ENCODE measurements around the gene PEX7.
A peak's percentile ranks its signal among the peaks of the same experiment; 100 is the strongest.
"Not testable (repeated sequence)": the region's sequence is repeated elsewhere in the genome, so short reads cannot be mapped to it uniquely, and the experiment has no call there.

The PEX7 gene

DNA sequence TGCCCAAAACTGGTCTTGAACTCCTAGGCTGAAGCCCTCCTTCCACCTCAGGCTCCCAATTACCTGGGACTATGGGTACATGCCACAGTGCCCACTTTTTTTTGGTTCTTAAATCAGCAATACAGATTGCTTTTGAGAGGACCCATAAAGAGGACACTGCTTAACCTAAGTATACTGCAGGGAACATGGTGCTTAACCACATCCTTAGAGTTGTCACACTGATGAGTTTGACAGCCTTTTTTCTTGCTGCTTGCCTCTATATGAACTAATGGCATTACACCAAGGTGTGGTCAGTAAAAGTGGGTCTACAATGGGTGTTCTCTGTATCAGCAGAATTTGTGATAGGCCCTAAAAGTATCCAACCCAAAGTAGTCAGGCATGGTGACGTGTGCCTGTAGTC, 92.6 kb downstream of the PEX7 start:
- DNase-seq: no peak

DNA sequence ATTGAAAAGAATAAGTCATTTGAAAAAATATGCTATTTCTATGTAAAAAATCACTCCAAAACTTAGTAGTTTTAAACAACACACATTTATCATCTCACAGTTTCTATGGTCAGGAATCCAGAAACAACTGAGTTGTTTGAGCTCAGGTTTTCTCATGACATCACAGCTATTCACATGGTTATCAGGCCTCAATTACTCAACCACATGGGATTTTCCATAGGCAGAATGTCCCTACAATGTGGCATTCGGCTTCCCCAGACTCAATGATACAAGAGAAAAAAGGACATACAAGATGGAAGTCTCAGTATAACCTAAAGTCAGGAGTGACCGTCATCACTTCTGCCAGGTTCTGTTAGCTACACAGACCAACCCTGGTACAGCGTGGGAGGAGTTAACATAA, 96.3 kb downstream of the PEX7 start:
- DNase-seq: no peak

- no peak for DNase-seq
Measured at GRCh38 chr6:136920216-136920615, 97.8 kb downstream of the PEX7 start.

- DNase-seq: no peak
Measured at GRCh38 chr6:136920671-136921380, 98.4 kb downstream of the PEX7 start.

DNA sequence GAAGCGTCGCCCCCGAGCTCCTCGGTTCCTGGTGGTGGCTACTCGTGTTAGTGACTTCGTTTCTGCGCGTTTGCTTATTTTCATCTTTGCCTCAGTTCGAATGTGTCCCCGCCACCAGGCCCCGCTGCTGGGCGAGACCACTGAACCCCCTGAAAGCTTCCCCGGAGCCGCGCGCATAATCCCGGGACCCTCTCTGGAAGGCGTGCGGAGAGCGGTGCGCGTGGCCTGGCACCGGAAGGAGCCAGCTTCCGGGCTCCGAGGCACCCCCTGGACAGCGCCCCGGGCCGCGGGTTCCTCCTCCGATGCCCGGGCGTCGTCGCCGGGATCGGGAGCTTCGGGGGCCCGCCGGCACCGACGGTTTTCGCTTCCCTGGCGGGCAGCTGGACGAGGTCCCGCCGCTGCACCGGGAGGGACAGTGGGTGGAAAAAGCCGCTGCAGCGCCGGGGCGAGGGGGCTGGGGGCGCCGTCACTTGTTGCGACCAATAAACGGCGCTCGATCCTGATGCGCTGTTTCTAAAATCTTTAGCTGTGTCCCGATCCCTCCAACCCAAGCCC, 99.1 kb downstream of the PEX7 start:
- DNase-seq: no peak

GRCh38 chr6:136921936-136922684, 99.7 kb downstream of the PEX7 start, which contains the start of gene SLC35D3:
TSS of gene SLC35D3 (plus strand) at chr6:136922301. CDS start at chr6:136922429, 128 bp downstream.
- DNase-seq: no peak

- DNase-seq: no peak
Measured at GRCh38 chr6:136922685-136923006, 100.3 kb downstream of the PEX7 start.

GRCh38 chr6:136923116-136923953, 100.9 kb downstream of the PEX7 start:
- no peak for DNase-seq

DNA sequence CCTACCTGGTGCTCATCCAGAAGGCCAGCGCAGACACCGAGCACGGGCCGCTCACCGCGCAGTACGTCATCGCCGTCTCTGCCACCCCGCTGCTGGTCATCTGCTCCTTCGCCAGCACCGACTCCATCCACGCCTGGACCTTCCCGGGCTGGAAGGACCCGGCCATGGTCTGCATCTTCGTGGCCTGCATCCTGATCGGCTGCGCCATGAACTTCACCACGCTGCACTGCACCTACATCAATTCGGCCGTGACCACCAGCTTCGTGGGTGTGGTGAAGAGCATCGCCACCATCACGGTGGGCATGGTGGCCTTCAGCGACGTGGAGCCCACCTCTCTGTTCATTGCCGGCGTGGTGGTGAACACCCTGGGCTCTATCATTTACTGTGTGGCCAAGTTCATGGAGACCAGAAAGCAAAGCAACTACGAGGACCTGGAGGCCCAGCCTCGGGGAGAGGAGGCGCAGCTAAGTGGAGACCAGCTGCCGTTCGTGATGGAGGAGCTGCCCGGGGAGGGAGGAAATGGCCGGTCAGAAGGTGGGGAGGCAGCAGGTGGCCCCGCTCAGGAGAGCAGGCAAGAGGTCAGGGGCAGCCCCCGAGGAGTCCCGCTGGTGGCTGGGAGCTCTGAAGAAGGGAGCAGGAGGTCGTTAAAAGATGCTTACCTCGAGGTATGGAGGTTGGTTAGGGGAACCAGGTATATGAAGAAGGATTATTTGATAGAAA, 101.7 kb downstream of the PEX7 start:
- no peak for DNase-seq

DNA sequence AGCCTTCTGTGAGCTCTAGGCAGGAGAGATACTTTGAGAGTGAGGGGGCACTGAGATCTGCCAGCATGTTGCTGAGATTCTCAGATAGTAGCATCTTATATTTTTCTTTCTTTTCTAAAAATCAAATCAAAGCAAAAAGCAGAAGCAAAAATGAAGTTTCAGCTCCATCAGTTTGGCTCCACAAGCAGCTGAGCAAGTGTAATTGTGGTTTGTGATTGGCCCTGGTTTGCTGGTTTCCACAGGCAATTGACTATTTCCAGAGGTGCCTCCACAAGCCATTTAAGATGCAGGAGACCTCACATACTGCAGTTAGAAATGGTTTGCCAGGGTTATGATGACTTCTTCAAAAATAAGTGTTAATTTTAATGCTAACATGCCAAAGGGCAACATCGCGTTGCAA, 104.0 kb downstream of the PEX7 start:
- no peak for DNase-seq

DNA sequence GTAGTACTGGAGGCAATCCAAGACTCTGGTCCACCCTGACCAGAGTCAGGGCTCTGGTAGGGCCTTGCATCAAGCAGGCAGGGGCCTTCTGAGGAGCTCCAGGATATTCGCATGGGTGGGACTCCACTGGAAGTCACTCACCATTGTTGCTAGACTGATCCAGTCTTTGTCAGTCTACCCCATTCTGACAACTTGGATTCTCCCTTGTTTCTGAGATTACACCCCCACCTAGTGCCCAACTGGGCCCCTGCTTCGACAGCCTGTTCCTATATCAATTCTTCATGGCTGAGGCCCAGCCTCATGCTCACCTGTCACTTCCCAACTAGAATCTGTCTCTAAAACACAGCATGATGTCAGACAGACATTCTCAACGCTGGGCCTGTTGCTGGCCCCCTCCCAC, 104.9 kb downstream of the PEX7 start:
- DNase-seq: no peak

DNA sequence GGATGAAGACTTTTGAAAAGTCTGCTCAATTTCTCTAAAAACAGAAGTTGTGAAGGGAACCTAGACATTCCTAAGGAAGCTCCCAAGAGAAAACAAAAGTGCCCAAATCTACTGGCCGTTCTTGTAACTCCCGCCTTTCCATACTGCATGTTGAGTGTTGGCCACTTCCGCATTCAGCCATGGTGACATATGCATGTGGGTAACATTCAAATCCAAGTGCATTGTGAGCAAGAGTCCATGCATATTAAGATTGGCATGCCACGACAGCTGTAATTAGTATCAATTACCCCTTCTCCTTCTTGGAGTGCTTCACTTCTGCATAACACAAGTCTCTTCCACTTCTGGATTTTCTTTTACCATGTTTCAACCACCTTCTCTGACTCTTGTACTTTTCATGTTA, 108.1 kb downstream of the PEX7 start:
- DNase-seq: no peak

DNA sequence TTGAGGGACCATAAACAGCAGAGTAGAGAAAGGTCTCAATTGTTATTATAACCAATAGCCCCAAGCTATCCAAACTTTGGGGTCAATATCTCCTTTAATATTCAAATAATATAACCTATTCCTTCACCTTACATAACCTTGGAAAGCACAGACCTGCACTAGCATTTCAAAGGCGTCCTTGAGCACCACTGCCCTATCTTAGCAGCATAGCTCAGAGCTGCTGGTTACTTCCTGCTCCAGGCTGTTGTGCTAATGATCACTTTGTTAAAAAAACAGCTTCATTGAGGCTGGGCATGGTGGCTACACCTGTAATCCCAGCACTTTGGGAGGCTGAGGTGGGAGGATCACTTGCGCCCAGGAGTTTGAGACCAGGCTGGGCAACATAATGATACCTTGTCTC, 110.2 kb downstream of the PEX7 start:
- no peak for DNase-seq

DNA sequence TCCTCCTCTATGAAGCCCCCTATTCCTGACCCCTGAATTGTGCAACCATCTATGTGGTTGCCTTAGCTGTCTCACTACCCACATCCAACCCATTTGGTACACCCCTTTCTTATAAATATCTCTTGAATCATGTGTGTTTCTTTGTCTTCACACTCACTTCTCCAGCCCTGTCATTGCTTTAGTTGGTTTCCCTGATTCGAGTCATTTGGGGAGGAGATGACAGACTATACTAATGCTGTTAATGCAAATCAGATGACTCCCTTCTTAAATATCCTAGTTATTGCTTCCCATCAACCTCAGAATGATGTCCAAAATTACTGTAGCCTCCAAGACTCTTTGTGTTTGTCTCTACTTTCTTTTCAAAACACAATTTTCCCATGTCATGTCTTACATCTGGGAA, 122.7 kb downstream of the PEX7 start:
- no peak for DNase-seq

GRCh38 chr6:136945711-136946121, 123.3 kb downstream of the PEX7 start:
- no peak for DNase-seq

DNA sequence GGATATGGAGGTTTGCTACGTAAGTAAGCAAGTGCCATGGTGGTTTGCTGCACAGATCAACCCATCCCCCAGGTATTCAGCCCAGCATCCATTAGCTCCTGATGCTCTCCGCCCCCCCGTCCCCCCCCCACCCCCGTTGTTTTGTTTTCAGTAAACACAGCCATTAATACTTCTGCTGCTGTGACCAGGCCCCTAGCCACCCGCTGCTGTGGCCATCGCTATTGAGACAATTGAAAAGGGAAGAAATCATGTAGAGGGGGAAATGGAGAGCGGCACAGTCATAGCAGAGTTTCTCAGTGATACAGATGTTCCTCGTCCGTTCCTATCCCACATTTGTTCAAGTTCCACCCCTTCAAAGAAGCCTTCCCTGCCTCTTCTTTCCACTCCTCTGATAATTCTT, 124.6 kb downstream of the PEX7 start:
- no peak for DNase-seq

DNA sequence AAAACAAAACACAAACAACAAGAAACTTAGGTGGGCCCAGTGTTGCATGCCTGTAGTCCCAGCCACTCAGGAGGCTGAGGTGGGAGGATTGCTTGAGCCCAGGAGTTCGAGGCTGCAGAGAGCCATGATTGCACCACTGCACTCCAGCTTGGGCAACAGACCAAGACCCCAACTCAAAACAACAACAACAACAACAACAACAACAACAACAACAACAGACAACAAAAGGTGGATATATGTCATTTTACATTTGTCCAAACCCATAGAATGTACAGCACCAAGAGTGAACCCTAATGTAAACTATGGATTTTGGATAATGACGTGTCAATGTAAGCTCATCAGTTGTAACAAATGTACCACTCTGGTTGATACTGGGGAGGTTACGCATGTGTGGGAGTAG, 127.6 kb downstream of the PEX7 start:
- not testable (repeated sequence) for DNase-seq

- no peak for DNase-seq
Measured at GRCh38 chr6:136950436-136951126, 128.2 kb downstream of the PEX7 start.

DNA sequence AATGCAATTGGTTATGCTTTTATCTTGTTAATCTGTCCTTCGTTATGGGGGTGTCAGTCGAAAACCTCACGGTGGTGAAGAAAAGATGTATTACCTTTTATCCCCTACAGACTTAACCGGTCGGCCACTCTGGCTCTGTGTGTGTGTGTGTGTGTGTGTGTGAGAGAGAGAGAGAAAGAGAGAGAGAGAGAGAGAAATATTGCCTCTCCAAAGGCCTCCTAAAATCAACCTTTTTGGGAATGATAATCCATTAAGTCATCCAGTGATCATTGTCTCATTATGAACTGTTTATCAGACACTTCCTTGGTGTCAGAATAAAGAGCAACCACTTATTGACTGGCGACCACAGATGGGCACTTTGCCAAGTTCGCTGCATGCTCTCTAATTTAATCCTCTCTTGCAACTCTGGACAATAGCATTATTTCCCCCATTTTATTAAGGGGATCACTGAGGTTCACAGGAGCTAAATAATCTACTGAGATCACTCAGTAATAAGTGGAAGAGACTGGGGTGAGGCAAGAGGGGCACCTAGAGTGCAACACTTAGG, 130.4 kb downstream of the PEX7 start:
- DNase-seq: peak; percentile 64

- no peak for DNase-seq
Measured at GRCh38 chr6:136955123-136955522, 132.7 kb downstream of the PEX7 start.
